T47D (cell line): ENCODE data around the gene BRCA2.

Experiments used
- DNase-seq, 2 experiments: peaks; one replicate each; pipeline versions ENCODE4 v3.0.0 to v3.0.0-alpha.2; 2011 to 2012; ENCODE audit warnings: low read depth in 1 of 2, low spot score in 1 of 2
- JUND ChIP-seq: IDR thresholded peaks from 2 replicates; pipeline ENCODE4 v1.6.1; 2012; ENCODE audit warnings: low read depth
- in situ Hi-C: cut with HindIII; loops from 2 replicates; pipeline ENCODE4 v1.10.0; 2016; ENCODE audit warnings: low sequenced_read_pairs, low pct_unique_long_range_greater_than_20kb

BRCA2 gene

DNA sequence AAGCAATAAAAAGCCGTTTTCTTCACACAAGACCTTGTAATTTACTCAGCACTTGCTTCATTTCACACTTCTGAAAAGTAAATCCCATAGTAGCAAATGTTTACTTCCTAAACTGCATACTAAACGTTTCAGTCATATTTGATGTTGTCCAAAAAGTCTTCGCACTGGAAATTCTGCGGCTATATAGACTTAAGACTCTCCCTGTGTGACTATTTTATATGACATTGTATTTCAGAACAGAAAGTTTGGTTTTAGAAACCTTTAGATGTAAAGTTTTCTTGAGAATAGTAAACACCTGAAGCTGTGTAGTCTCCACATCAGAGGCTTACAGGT is 29.7 kb upstream of the BRCA2 start:
- in situ Hi-C loops: no loop called here
- no peak for DNase-seq
- TF ChIP-seq JUND: no peak

DNA sequence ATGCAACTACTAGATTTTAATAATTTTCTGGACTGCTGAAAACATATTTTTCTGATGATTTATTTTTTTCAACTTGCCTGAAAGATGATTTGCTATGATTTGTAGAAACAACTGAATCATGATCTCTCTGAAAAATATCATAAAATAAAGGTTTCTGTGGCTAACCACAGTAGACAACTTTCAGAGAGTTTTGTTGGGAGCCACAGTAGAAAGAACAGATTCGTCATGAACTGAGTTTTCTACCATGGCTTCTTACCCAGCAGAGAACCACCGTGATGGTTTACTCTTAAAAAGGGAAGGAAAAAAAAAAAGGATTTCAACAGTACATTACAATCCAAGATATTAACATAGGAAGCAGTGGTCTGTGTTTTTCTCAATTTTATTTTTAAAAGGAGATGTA is 18.1 kb upstream of the BRCA2 start:
- in situ Hi-C loops: no loop called here

DNA sequence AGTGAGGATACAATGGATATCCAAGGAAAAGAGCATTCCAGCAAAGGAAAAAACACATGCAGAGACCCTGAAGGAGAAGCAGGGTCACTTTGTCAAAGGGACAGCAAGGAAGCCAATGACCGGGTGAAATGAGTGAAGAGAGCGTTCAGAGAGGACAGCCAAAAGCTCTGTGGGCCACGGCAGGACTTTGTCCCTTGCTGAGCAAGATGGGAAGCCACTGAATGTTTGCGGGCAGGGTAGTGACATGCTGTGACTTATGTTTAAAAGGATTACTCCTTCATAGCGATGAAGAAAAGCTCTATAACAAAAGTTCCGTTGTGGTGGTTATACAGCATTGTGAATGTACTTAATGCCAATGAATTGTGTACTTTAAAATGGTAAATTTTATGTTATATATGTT is 16.6 kb upstream of the BRCA2 start:
- no peak for DNase-seq
- in situ Hi-C loops: no loop called here
- no peak for TF ChIP-seq JUND

More for the DNA sequence above, 18.1 kb upstream of the BRCA2 start:
- no peak for TF ChIP-seq JUND
- no peak for DNase-seq

DNA sequence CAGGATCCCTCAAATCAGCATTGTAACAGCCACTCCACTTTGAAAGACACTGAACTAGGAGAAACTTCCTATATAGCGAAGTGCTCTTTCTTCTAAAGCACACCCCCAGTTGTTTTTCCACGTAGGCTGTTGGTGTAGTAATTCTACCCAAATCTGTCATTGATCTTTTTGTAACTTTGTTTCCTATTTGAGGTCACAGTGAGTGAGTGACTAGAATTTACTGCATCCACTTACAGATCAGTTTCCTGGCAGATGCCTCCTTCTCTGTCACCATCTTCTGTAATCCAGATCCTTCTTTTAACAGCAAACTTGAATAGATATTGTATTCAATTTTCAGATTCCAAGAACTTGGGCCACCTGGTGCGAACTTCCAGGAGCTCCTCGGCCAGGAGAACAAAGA is 15.4 kb upstream of the BRCA2 start:
- in situ Hi-C loops: no loop called here
- no peak for TF ChIP-seq JUND
- DNase-seq: no peak

DNA sequence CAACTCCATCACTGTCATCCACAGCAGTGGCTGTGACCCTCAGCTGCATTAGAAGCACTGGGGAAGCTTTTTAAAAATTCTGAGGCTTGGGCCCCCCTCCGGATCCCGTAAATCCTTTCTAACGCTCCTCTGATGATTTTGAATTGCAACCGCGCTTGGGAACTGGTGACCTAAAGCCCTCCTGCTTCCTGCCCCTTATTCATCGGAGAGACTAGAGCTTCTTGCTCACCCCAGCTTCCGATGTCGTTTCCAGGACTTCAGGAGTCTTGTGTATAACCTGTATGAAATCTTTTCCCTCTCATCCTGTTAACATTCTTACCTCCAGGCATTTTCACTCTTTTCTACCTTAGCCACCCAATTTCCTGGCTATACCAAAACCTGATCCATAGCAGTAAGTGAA is 14.9 kb upstream of the BRCA2 start:
- DNase-seq: no peak
- TF ChIP-seq JUND: no peak
- in situ Hi-C loops: no loop called here

DNA sequence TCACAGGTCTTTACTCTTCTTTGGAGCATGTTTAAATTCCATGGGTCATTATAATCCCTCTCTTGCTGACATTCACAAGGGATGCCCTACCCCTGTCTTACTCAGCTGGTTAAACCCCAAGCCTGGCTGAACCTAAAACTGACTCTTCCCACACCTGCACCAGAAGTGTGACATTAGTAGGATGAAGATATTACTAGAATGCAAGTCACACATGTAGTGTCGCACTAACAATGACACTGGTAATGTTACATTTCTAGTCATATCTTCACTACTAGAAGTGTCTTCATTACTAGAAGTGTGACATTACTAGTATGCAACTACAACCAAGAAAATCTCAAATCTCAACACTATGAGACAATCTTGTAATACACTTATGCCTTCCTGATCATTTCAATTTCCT is 14.4 kb upstream of the BRCA2 start:
- in situ Hi-C loops: no loop called here
- TF ChIP-seq JUND: no peak
- DNase-seq: no peak

DNA sequence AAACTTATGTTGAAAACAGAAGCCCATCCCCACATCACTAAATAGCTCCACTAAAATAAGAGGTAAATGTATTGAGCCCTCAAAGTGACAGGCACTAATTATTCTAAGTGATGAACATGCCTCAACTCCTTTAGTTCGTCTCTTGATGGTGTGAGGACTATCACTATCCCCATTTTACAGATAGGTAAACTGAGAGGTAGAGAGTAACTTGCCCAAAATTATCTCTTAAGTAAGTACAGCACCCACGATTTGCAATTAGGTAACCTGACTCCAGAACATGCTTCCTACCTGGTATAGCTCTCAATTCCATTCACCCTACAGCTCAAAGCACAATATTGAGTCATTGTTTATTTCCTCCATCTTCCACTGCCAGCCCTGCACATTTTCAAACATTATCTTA is 12.8 kb upstream of the BRCA2 start:
- DNase-seq: no peak
- in situ Hi-C loops: no loop called here
- no peak for TF ChIP-seq JUND

DNA sequence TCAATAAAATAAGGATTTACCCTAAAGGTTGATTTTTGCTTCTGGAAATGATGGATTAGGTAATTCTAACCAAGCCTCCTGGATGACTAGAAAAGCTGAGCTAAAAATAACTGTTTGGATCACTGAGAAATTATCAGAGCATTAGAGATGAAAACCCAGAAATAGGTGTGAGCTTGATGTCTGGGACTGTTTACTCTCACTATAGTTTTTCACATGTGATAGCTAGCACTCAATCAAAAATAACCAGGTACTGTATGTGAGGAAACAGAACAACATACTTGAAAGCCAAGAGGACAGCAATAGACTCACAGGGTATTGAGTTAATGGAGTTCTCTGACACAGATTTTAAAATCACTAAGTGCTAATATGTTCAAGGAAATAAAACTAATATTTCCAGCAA is 9.7 kb upstream of the BRCA2 start:
- in situ Hi-C loops: no loop called here
- no peak for TF ChIP-seq JUND
- no peak for DNase-seq

DNA sequence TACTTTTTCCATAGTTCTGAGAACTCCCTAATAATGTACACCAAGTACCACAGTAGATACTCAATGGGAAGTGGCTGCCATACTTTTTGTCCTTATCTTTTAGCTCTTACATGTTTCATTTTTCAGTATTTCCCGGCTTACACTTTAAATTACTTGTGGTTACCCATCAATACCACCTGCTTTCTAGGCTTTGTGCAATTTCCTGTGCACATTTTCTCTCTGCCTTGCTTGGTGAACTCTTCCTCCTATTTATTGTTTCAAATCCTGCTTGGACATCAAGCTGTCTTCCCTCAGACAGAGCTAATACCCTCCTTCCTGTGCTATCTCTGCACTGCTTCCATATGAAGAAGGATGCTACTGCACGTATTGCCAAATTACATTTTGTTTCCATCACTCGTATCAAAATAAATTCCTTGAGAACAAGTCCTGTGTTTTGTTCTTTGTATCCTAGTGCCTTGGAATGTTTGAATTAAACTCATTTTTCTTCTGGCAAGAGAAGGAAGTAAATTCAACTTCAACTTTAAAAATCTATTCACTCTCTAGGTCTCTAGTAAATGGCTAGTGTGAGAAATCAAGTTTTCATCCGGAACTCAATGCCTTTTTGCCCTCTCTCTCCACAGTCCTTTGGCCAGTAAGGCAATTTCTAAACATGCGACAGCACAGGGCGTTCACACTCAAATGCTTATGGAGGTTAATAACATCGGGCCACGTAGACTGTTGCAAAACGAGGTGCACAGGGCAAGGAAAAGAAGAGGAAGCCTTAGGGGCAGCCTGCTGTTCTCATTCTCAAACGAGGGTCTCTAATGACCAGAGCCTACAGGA is 5.8 kb upstream of the BRCA2 start:
- DNase-seq: no peak
- in situ Hi-C loops: no loop called here
- no peak for TF ChIP-seq JUND

DNA sequence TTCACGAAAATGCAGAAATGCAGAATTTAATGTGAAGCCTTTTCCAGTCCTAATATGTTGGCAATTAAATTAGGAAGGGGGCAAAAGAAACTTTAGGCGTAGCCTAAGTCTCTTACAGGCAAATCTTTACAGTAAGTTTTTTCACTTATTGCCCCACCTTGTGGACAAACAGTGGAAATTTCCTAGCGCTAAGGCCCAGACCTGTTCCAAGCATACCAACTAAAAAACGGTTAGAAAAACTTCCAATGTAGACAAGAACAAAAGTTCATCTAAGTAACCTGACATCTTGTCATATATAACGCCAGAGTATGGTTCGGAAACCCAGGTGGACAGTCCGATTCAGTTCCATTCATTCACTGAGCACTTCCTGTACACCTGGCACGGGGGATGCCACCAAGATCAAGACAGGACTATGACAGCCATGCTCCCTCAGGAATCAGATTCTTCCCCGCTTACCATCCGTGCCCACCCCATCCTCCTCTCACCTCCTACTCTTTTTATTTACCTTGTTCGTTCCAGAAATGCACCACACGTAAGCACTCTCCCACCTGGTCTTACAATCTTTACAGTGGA is 5.1 kb upstream of the BRCA2 start:
- no peak for TF ChIP-seq JUND
- DNase-seq: peak in 1 of 2 experiments; percentile 67
- in situ Hi-C loops: no loop called here

DNA sequence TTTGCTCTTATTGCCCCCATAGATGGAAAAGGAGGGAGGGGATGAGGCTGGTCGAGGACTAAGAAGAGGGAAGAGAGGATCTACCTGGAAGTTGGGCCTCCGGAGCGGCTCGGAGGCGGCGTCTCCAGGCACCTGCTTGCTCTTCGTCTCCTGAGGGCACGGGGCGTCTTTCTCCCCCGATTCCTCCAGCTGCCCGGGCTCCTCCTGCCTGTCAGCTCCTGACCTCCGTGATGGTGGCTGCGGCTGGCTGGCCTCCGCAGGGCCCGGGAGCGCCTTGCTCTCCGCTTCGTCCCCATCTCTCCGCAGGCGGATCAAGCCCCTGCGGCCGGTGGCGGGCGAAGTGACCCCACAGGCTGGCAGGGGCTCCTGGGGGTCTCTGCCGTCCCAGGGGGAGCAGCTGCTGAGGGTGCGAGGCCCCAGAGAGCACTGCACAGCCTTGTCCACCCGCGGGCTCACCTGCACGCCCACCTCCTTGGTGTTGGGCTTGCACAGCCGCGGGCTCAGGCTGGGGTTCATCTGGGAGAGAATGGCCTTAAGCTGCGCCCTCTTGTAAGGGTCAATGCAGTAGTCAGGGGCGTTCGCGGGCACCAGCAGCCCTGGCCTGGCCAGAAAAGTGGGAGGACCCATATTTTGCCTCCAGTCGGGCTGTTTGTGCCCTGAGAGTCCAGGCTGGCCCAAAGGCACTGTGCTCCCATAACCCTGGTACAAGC is 4.0 kb upstream of the BRCA2 start:
- no peak for DNase-seq
- in situ Hi-C loops: no loop called here
- TF ChIP-seq JUND: no peak

DNA sequence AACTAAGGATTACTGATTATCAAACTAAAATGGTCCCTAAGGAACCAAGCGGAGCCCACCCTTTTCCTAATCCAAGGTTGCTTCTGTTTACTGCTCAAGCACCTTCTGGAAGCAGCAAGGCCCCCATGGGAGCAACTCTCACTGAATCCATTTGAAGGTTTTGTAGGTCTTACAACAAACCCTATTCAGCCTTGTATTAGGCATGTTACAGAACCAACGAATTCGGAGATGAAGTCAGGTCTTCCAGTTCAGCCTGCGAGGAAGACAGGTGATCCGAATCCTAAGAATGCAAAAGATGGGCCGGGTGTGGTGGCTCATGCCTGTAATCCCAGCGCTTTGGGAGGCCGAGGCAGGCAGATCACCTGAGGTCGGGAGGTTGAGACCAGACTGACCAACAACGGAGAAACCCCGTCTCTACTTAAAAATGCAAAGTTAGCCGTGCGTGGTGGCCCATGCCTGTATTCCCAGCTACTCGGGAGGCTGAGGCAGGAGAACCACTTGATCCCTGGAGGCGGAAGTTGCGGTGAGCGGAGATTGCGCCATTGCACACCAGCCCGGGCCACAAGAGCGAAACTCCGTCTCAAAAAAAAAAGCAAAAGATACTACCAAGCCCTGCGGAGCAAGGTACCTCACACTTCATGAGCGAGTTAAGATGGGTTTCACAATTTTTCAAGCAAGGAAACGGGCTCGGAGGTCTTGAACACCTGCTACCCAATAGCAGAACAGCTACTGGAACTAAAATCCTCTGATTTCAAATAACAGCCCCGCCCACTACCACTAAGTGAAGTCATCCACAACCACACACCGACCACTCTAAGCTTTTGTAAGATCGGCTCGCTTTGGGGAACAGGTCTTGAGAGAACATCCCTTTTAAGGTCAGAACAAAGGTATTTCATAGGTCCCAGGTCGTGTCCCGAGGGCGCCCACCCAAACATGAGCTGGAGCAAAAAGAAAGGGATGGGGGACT is 754 bp upstream of the BRCA2 start:
- no peak for TF ChIP-seq JUND
- peak in 1 of 2 experiments; percentile 16 for DNase-seq
- in situ Hi-C loops: no loop called here

DNA sequence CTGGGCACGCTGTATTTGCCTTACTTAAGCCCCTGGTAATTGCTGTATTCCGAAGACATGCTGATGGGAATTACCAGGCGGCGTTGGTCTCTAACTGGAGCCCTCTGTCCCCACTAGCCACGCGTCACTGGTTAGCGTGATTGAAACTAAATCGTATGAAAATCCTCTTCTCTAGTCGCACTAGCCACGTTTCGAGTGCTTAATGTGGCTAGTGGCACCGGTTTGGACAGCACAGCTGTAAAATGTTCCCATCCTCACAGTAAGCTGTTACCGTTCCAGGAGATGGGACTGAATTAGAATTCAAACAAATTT is 676 bp downstream of the BRCA2 start:
- in situ Hi-C loops: no loop called here
- no peak for DNase-seq
- TF ChIP-seq JUND: no peak
